Heart right ventricle (tissue), 16 donors: ENCODE results near the gene SHLD3. TPM values are rescaled to one million over a fixed set of nuclear protein-coding genes. Genes with fewer than 3 reads are reported as not detected.
"Not testable (repeated sequence)": the region's sequence is repeated elsewhere in the genome, so short reads cannot be mapped to it uniquely, and the experiment has no call there.

Source experiments
- ATAC-seq, 8 donors: fragments of 200-7000 bp; cut with Tn5 transposase; one replicate each; pipeline ENCODE4 v1.9.1; 2020; ENCODE audit warnings: mild to moderate bottlenecking in 8 of 8, moderate library complexity in 8 of 8, moderate number of reproducible peaks in 1 of 8
- DNase-seq, 2 donors: peaks; one replicate each; pipeline ENCODE4 v3.0.0-alpha.2; 2020
- H3K27ac ChIP-seq, 10 donors: fragments of 200-600 bp; sonication (generic) in 2 of 10; one replicate each; pipeline versions ENCODE4 v1.5.0 to v1.8.0; 2020 to 2022; ENCODE audit warnings: mild to moderate bottlenecking in 3 of 10
- H3K27me3 ChIP-seq, 7 donors: fragments of 200-600 bp; one replicate each; pipeline ENCODE4 v1.8.0; 2021 to 2022; ENCODE audit warnings: mild to moderate bottlenecking in 2 of 7
- H3K36me3 ChIP-seq, 9 donors: fragments of 200-600 bp; sonication (generic) in 1 of 9; one replicate each; pipeline versions ENCODE4 v1.5.0 to v1.8.0; 2020 to 2022; ENCODE audit warnings: mild to moderate bottlenecking in 2 of 9
- H3K4me1 ChIP-seq, 9 donors: fragments of 200-600 bp; sonication (generic) in 1 of 9; one replicate each; pipeline versions ENCODE4 v1.5.0 to v1.8.0; 2020 to 2022; ENCODE audit warnings: mild to moderate bottlenecking in 4 of 9
- H3K4me3 ChIP-seq, 10 donors: fragments of 200-600 bp; sonication (generic) in 2 of 10; one replicate each; pipeline versions ENCODE4 v1.5.0 to v1.8.0; 2020 to 2022; ENCODE audit warnings: mild to moderate bottlenecking in 7 of 10, moderate library complexity in 2 of 10
- H3K9me3 ChIP-seq, 11 donors: fragments of 200-600 bp in 10 of 11; sonication (generic) in 2 of 11; one replicate each; pipeline versions ENCODE4 v1.5.0 to v1.8.0; 2013 to 2022; ENCODE audit warnings: mild to moderate bottlenecking in 2 of 11, control low read depth in 1 of 11, moderate library complexity in 1 of 11
- WGBS, 2 donors: extraction: QIAGEN DNeasy Blood & Tissue Kit; methylation state at CpG; one replicate each; pipeline ENCODE4 v1.1.7; 2013; ENCODE audit warnings: inconsistent platforms in 1 of 2; 5-methylcytosine and 5-hydroxymethylcytosine counted together
- intact Hi-C, 10 donors: fragments of 100-400 bp; cut with DNase I; formaldehyde crosslinking; loops; one replicate each; pipeline versions ENCODE4 v1.11.1 to v1.14.2; 2022
- polyA plus RNA-seq, 2 donors: library from polyadenylated mRNA; stranded (reverse); fragments of 200-250 nt; gene quantifications; one replicate each; pipeline ENCODE4 v1.2.3, GENCODE V29; 2013
- total RNA-seq, 10 donors: library from RNA; stranded (reverse); fragmentation: NEBNext Ultra II Directional in 3 of 10; extraction: Animal tissue kit (Norgen Biotek cat#: 25700) in 3 of 10; gene quantifications; one replicate each; pipeline versions ENCODE4 v1.2.1 to v1.2.4, GENCODE V29; 2021 to 2023
- TF ChIP-seq, protein P1 (sequence below), 9 donors: fragments of 200-600 bp; sonication (generic) in 2 of 9; IDR thresholded peaks; one replicate each; pipeline versions ENCODE4 v1.5.0 to v1.8.0; 2021 to 2022; ENCODE audit warnings: antibody characterized with exemption in 9 of 9, mild to moderate bottlenecking in 5 of 9, moderate library complexity in 1 of 9
- donor health status: Arrhythmogenic right ventricular cardiomyopathy.
- donor health status: ischemic (EF 13 %, LVEDD 7.1; RV severe dilation, severe dysfunction).
- donor health status: healthy with polysubstance abuse.
- donor health status: DM: no; HTN: yes; CAD: no.
- donor health status: DM: no; HTN: no; CAD: no.
- donor health status: ischemic (EF 25% LVEDD 6.9; RV normal size, moderate dysfunction).
- donor health status: ischemic (EF 25% LVEDD 5.7; RV mildly dilated, moderate dysfunction).
- donor health status: healthy.
- donor health status: DM: yes; HTN: yes; CAD: no.
- donor health status: Ischemic cardiomyopathy.
- donor health status: ischemic (EF 35%, LVEDD 5.7; RV mildly dilated, moderate dysfunction).
- donor health status: nonischemic (EF 11% LVEDD 7.7; RV severe dilation, severe dysfunction).
- donor health status: DM: yes; HTN: yes; CAD: no.
- donor health status: PGD.
- donor health status: ischemic (EF 29% LVEDD 5.4; RV normal size, mild dysfunction).
- donor health status: nonischemic (EF 23%, LVEDD 6.1; RV moderate dilation, normal function).

The SHLD3 gene
- total and polyA plus RNA-seq, 12 donors, result 1.1 to 5.0 (median 1.8) TPM

DNA sequence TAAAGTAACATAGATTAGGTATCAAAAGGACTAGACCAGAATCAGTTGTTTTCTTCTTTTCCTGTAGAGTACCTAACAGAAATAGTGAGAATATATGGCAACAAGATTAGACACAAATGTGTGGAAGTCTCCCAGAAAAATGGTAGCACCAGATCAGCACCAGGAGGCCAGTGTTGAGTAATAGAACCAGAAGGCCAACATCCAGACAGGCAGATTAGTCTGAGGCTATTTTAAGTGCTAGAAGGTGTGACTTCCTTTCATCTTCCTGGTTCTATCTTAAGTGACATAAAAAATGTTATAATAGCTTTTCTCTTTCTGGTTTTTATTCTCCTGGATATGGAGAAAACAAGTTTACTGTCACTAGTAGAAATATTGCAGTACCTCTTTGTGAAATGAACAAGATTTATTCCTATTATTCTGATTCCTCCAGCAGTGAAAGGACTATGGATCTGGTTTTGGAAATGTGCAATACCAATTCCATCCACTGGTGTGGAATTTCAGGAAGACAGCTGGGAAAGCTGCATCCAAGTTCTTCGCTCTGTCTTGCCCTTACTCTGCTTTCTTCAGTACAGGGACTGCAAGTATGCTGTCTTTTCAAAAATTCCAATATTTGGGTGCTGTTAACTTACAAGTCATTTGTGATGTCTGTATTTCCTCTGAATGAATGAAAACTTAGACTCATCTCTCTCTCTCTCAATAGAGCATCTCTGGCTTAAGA lies 39.1 kb downstream of the SHLD3 start:
- ATAC-seq, result peak in 4 of 8 donors; percentile 59 to 74 (median 61)

GRCh38 chr5:65668696-65669095 lies 43.9 kb downstream of the SHLD3 start:
- TF ChIP-seq, protein P1, sequence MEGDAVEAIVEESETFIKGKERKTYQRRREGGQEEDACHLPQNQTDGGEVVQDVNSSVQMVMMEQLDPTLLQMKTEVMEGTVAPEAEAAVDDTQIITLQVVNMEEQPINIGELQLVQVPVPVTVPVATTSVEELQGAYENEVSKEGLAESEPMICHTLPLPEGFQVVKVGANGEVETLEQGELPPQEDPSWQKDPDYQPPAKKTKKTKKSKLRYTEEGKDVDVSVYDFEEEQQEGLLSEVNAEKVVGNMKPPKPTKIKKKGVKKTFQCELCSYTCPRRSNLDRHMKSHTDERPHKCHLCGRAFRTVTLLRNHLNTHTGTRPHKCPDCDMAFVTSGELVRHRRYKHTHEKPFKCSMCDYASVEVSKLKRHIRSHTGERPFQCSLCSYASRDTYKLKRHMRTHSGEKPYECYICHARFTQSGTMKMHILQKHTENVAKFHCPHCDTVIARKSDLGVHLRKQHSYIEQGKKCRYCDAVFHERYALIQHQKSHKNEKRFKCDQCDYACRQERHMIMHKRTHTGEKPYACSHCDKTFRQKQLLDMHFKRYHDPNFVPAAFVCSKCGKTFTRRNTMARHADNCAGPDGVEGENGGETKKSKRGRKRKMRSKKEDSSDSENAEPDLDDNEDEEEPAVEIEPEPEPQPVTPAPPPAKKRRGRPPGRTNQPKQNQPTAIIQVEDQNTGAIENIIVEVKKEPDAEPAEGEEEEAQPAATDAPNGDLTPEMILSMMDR (IDR thresholded peaks at IDR 0.05), result no peak
- peaks cover 0 to 5% (median 0%) of the 10 kb centered on the region in 9 donors for H3K4me1 ChIP-seq
- peaks cover 0 to 94% (median 12%) of the 10 kb centered on the region in 9 donors for H3K36me3 ChIP-seq
- intact Hi-C loops, result no loop called here
- H3K27ac ChIP-seq, result no peak overlapping the region
- H3K4me3 ChIP-seq, result no peak overlapping the region
- ATAC-seq (no peak), DNase-seq (no peak)
- no peaks in the 10 kb centered on the region for H3K27me3 ChIP-seq
- WGBS, 2 donors, result 83 to 89% methylated on average over 7 of the region's 7 CpGs
- H3K9me3 ChIP-seq, result no peaks in the 10 kb centered on the region

More for the DNA sequence above, 39.1 kb downstream of the SHLD3 start:
- DNase-seq, result no peak
- no peaks in the 10 kb centered on the region for H3K27me3 ChIP-seq
- intact Hi-C loops, result no loop called here
- no peaks in the 10 kb centered on the region for H3K9me3 ChIP-seq
- H3K27ac ChIP-seq, result peak overlapping the region in 1 of 10 donors; percentile 9
- H3K36me3 ChIP-seq, result peaks cover 0 to 88% (median 12%) of the 10 kb centered on the region in 9 donors
- no peak overlapping the region for H3K4me3 ChIP-seq
- H3K4me1 ChIP-seq, result peaks cover 0 to 10% (median 0%) of the 10 kb centered on the region in 9 donors
- TF ChIP-seq, protein P1 (IDR thresholded peaks at IDR 0.05), result peak in 6 of 9 donors; percentile 17 to 52 (median 34)
- WGBS, 2 donors, result 56 to 72% methylated on average over 1 of the region's 1 CpG

GRCh38 chr5:65672796-65673195 lies 48.0 kb downstream of the SHLD3 start:
- Histone ChIP-seq H3K4me3 (no peak overlapping the region), H3K27ac (no peak overlapping the region), H3K36me3 (peaks cover 0 to 65% (median 6%) of the 10 kb centered on the region in 9 donors), H3K27me3 (no peaks in the 10 kb centered on the region), H3K4me1 (peaks cover 0 to 10% (median 0%) of the 10 kb centered on the region in 9 donors), H3K9me3 (no peaks in the 10 kb centered on the region)
- intact Hi-C loops, result no loop called here
- WGBS, 2 donors, result 86 to 100% methylated on average over 1 of the region's 1 CpG
- no peak for DNase-seq
- no peak for ATAC-seq
- TF ChIP-seq, protein P1 (IDR thresholded peaks at IDR 0.05), result no peak

GRCh38 chr5:65674749-65675148 lies 49.9 kb downstream of the SHLD3 start:
- intact Hi-C loops, result no loop called here
- Histone ChIP-seq H3K27me3 (no peaks in the 10 kb centered on the region), H3K36me3 (peaks cover 0 to 68% (median 4%) of the 10 kb centered on the region in 9 donors), H3K9me3 (no peaks in the 10 kb centered on the region), H3K4me3 (no peak overlapping the region), H3K4me1 (peaks cover 0 to 10% (median 0%) of the 10 kb centered on the region in 9 donors), H3K27ac (no peak overlapping the region)
- ATAC-seq (no peak), DNase-seq (no peak)
- TF ChIP-seq, protein P1 (IDR thresholded peaks at IDR 0.05), result no peak

GRCh38 chr5:65676056-65676455 lies 51.2 kb downstream of the SHLD3 start:
- H3K27me3 ChIP-seq, H3K9me3 ChIP-seq, intact Hi-C loops, H3K27ac ChIP-seq, DNase-seq, H3K4me3 ChIP-seq, ATAC-seq, H3K4me1 ChIP-seq: not testable (repeated sequence)
- WGBS, 2 donors, result 90 to 98% methylated on average over 3 of the region's 3 CpGs
- peaks cover 0 to 68% (median 3%) of the 10 kb centered on the region in 9 donors for H3K36me3 ChIP-seq
